Erythroblast (primary cell): ENCODE results near the gene FLT1.

Experiments
- DNase-seq, 2 experiments: peaks; one replicate each; lab custom pipeline; 2025; lab: John Stamatoyannopoulos, UW
- GATA1 ChIP-seq: IDR thresholded peaks from 2 replicates; pipeline ENCODE4 v1.6.1; 2011; ENCODE audit warnings: low read depth, mild to moderate bottlenecking, control low read depth, low read length, moderate library complexity
- POLR2A ChIP-seq: IDR thresholded peaks from 2 replicates; pipeline ENCODE4 v1.6.1; 2011; ENCODE audit warnings: mild to moderate bottlenecking, low read length

Gene FLT1

GRCh38 chr13:28429685-28430290 lies 65.1 kb downstream of the FLT1 start:
- TF ChIP-seq GATA1 (no peak), POLR2A (no peak)
- no peak for DNase-seq

GRCh38 chr13:28429096-28429495 lies 65.8 kb downstream of the FLT1 start:
- DNase-seq = no peak
- no peak for TF ChIP-seq POLR2A

- TF ChIP-seq GATA1 (no peak), POLR2A (no peak)
- DNase-seq = no peak
These were observed 68.5 kb downstream of the FLT1 start for GRCh38 chr13:28426381-28426780.

- TF ChIP-seq POLR2A = no peak
- no peak for DNase-seq
These were observed 69.1 kb downstream of the FLT1 start for GRCh38 chr13:28425793-28426192.

GRCh38 chr13:28424541-28424940 lies 70.4 kb downstream of the FLT1 start:
- TF ChIP-seq GATA1 (no peak), POLR2A (no peak)
- no peak for DNase-seq

GRCh38 chr13:28423010-28423409 lies 71.9 kb downstream of the FLT1 start:
- DNase-seq = no peak
- TF ChIP-seq GATA1 (no peak), POLR2A (no peak)

- no peak for TF ChIP-seq POLR2A
- TF ChIP-seq GATA1 = no peak
- DNase-seq = no peak
These were observed 73.1 kb downstream of the FLT1 start for GRCh38 chr13:28421676-28422410.

GRCh38 chr13:28420704-28421103 lies 74.2 kb downstream of the FLT1 start:
- DNase-seq = no peak
- TF ChIP-seq POLR2A (no peak), GATA1 (no peak)

- DNase-seq = no peak
- TF ChIP-seq POLR2A (no peak), GATA1 (no peak)
These were observed 78.9 kb downstream of the FLT1 start for GRCh38 chr13:28415994-28416421.

- TF ChIP-seq GATA1 = no peak
- no peak for TF ChIP-seq POLR2A
- no peak for DNase-seq
These were observed 80.9 kb downstream of the FLT1 start for GRCh38 chr13:28413999-28414398.

GRCh38 chr13:28412981-28413380 lies 81.9 kb downstream of the FLT1 start:
- no peak for TF ChIP-seq POLR2A
- TF ChIP-seq GATA1 = no peak

GRCh38 chr13:28411831-28412353 lies 83.0 kb downstream of the FLT1 start:
- no peak for DNase-seq
- TF ChIP-seq GATA1 (no peak), POLR2A (no peak)

More at GRCh38 chr13:28412981-28413380, 81.9 kb downstream of the FLT1 start:
- no peak for DNase-seq

GRCh38 chr13:28410096-28410495 lies 84.8 kb downstream of the FLT1 start:
- DNase-seq = peak in 1 of 2 experiments; percentile 32

GRCh38 chr13:28409648-28410047 lies 85.3 kb downstream of the FLT1 start:
- no peak for DNase-seq
- TF ChIP-seq GATA1 (no peak), POLR2A (no peak)

More at GRCh38 chr13:28410096-28410495, 84.8 kb downstream of the FLT1 start:
- TF ChIP-seq GATA1 (no peak), POLR2A (no peak)
